Cardiac fibroblast (primary cell): ENCODE results near the gene DHRS13.
"Not testable (repeated sequence)": the region's sequence is repeated elsewhere in the genome, so short reads cannot be mapped to it uniquely, and the experiment has no call there.

ENCODE experiments used
- DNase-seq, 2 donors: peaks; one replicate each; pipeline versions ENCODE4 v3.0.0 to v3.0.0-alpha.2; 2010; ENCODE audit warnings: low read depth in 2 of 2
- H3K4me3 ChIP-seq, 2 donors: replicated peaks in 1 of 2; 1 replicate in 1 of 2; 2 replicates in 1 of 2; pipeline ENCODE4 v1.5.1; 2011; ENCODE audit warnings: low read depth in 2 of 2, low read length in 2 of 2, mild to moderate bottlenecking in 2 of 2, moderate library complexity in 1 of 2
- CTCF ChIP-seq: IDR thresholded peaks from one replicate; pipeline ENCODE4 v1.5.1; 2011; ENCODE audit warnings: low read depth, mild to moderate bottlenecking, low read length, inconsistent platforms

The DHRS13 gene

GRCh38 chr17:28882154-28882895, 20.6 kb downstream of the DHRS13 start:
- no peak for TF ChIP-seq CTCF
- no peak for DNase-seq
- H3K4me3 ChIP-seq, result no peak overlapping the region

DNA sequence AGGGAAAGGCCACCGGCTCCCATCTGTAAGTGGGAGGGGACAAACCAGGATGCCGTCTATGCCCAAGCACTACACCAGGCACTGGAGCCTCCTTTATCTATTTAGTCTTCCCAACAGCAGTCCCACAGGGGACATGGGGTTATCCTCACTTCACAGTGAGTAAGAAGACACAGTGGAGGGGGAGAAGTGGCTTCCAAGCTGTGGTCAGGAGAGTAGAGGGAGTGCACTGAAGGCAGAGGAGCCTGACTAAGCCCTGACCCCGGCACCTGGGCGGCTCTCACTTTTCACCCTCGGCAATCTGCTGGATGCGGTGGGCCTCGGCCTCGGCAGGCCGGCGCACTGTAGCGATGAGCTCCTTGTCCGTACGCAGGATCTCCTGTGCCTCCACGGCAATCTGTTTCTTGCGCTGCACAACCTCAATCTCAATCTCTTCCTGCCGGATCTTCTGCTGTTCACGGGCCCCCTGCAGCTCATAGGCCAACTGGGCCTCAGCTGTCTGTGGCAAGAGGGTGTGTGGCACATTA, 21.3 kb downstream of the DHRS13 start:
- no peak for TF ChIP-seq CTCF
- H3K4me3 ChIP-seq, result no peak overlapping the region
- no peak for DNase-seq

DNA sequence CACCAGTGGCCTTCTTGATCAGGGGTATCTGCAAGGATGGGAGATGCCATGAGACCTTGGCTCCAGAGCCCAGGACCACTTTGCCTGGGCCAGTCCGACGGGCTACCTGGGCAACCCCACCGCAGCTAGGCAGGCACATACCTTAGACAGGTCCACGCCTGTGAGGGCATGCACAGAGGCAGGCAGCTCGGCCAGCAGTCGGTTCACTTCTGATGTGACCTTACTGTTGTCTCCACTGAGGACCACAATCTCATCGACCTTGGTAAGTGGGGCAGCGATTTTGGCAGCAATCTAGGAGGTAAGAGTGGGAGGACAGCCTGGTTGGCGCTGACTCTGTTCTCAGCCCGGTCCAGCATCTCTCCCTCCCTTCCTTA, 22.3 kb downstream of the DHRS13 start:
- DNase-seq, result no peak
- H3K4me3 ChIP-seq, result no peak overlapping the region
- no peak for TF ChIP-seq CTCF

GRCh38 chr17:28879886-28880571, 22.9 kb downstream of the DHRS13 start:
- DNase-seq, result no peak
- no peak for TF ChIP-seq CTCF
- H3K4me3 ChIP-seq, result no peak overlapping the region

DNA sequence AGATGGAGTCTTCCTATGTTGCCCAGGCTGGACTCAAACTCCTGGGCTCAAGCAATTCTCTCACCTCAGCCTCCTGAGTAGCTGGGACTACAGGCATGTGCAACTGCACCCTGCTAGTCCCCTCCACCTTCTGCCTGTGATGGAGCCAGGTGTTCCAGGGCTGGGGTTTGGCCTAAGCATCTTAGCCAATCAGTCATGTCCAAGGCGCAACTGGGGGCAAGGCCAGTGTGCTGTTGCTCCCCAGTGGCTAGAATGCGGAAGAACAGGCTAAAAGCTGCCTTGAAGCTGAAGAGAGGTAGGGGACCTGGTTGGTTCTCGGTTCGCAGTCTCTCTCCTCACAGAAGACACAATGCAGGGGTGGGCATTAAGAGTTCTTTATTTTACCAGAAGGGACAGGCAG, 23.9 kb downstream of the DHRS13 start:
- peak; percentile 51 for TF ChIP-seq CTCF
- H3K4me3 ChIP-seq, result no peak overlapping the region
- peak; percentile 55 to 61 for DNase-seq

DNA sequence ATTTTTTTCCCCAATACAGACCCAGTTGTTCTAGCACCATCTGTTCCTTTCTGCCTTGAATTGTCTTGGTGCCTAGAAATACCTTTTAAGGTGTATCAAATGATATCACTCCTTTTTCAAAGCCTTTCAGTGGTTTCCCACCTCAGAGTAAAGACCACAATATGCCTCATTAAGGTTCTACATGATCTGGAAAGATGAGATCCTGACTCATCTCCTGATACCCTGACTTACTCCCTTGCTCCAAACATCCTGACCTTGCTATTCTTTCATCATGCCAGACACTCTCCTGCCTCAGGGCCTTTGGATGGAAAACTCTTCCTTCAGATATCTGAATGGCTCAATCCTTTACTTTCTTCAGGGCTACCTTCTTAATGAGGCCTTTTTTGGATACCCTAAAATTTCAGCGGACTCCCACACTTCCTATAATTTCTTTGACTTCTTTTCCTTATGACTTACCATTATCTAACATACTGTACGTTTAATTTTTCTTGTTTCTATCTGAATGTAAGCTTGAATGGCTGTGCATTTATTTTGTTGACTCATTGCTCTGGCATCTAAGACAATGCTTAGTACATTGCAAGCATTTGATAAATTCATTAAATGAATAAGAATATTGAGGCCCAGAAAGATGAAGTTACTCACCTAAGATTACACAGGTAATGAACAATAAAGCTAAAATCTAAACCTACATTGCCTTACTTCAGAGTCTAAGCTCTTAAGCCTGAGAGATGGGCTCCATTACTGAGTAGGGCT, 24.5 kb downstream of the DHRS13 start:
- DNase-seq, result peak; percentile 11 to 28
- no peak for TF ChIP-seq CTCF
- no peak overlapping the region for H3K4me3 ChIP-seq

- not testable (repeated sequence) for DNase-seq, H3K4me3 ChIP-seq
Observed at GRCh38 chr17:28877150-28877711, 25.6 kb downstream of the DHRS13 start.
